HFF-Myc (cell line): ENCODE results near the gene ICAM5.
"Not testable (repeated sequence)": the region's sequence is repeated elsewhere in the genome, so short reads cannot be mapped to it uniquely, and the experiment has no call there.

Experiments used
- DNase-seq: peaks from one replicate; pipeline ENCODE4 v3.0.0-alpha.2; 2011; ENCODE audit warnings: low read depth; ENCODE audit errors: extremely low read depth
- H3K4me3 ChIP-seq: replicated peaks from 2 replicates; pipeline ENCODE4 v1.5.1; 2011; ENCODE audit warnings: low read depth, mild to moderate bottlenecking, control low read depth, low read length
- CTCF ChIP-seq: IDR thresholded peaks from 2 replicates; pipeline ENCODE4 v1.5.1; 2012; ENCODE audit warnings: mild to moderate bottlenecking, low read depth, low read length, control low read depth; ENCODE audit errors: missing control alignments

ICAM5 gene

GRCh38 chr19:10279737-10280442 is 9.9 kb upstream of the ICAM5 start:
- DNase-seq: no peak
- H3K4me3 ChIP-seq: no peak overlapping the region
- TF ChIP-seq CTCF: no peak

- not testable (repeated sequence) for H3K4me3 ChIP-seq, DNase-seq
These were observed 7.7 kb upstream of the ICAM5 start for GRCh38 chr19:10282043-10282442.

DNA sequence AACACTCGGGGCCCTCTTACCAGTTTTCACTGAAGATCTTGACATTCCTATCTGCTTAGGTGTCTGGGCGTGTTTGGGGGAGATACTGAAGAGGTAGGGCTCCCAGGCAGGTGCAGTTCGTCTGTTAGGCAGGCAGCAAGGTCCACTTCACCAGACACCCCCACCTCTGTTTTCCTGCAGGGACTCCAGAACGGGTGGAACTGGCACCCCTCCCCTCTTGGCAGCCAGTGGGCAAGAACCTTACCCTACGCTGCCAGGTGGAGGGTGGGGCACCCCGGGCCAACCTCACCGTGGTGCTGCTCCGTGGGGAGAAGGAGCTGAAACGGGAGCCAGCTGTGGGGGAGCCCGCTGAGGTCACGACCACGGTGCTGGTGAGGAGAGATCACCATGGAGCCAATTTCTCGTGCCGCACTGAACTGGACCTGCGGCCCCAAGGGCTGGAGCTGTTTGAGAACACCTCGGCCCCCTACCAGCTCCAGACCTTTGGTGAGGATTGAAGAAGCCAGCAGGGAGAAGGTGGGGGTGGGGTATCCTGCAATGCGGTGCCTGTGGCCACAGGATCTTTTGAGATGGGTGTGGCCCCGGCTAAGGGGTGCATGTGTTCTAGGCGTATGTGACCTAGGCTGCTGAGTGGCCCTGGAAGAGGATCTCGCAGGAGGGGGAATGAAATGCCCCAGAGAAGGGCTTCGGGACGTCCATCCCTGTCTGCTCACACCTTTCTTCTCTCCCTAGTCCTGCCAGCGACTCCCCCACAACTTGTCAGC is 6.3 kb upstream of the ICAM5 start:
- TF ChIP-seq CTCF: no peak
- DNase-seq: no peak
- no peak overlapping the region for H3K4me3 ChIP-seq

GRCh38 chr19:10284065-10284959 is 5.4 kb upstream of the ICAM5 start:
- no peak for TF ChIP-seq CTCF
- no peak for DNase-seq
- no peak overlapping the region for H3K4me3 ChIP-seq

DNA sequence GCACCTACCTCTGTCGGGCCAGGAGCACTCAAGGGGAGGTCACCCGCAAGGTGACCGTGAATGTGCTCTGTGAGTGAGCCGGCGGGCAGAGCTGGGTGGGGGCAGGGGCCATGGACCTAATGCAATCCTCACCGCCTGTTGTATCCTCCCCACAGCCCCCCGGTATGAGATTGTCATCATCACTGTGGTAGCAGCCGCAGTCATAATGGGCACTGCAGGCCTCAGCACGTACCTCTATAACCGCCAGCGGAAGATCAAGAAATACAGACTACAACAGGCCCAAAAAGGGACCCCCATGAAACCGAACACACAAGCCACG is 4.8 kb upstream of the ICAM5 start:
- DNase-seq: no peak
- no peak overlapping the region for H3K4me3 ChIP-seq
- no peak for TF ChIP-seq CTCF

DNA sequence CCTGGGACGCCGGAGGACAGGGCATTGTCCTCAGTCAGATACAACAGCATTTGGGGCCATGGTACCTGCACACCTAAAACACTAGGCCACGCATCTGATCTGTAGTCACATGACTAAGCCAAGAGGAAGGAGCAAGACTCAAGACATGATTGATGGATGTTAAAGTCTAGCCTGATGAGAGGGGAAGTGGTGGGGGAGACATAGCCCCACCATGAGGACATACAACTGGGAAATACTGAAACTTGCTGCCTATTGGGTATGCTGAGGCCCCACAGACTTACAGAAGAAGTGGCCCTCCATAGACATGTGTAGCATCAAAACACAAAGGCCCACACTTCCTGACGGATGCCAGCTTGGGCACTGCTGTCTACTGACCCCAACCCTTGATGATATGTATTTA is 4.4 kb upstream of the ICAM5 start:
- H3K4me3 ChIP-seq: no peak overlapping the region
- no peak for DNase-seq
- TF ChIP-seq CTCF: no peak
